HepG2 (cell line): ENCODE measurements around the gene SERINC2. TPM values are rescaled to one million over a fixed set of nuclear protein-coding genes. Genes with fewer than 3 reads are reported as not detected.

Source experiments
- DNMT3B ChIP-seq: conservative IDR thresholded peaks from 2 replicates; pipeline ENCODE4 v1.6.1; 2016; ENCODE audit warnings: missing biosample characterization, control low read depth
- KMT2B ChIP-seq: IDR thresholded peaks from 2 replicates; pipeline ENCODE4 v1.6.1; 2016; ENCODE audit warnings: missing genetic modification reagents, missing compliant biosample characterization
- MAZ ChIP-seq, 2 experiments: sonication (generic) in 1 of 2; formaldehyde crosslinking in 1 of 2; IDR thresholded peaks; 2 replicates each; pipeline versions ENCODE4 v1.5.0 to v1.6.1; 2012 to 2020; ENCODE audit warnings: low read depth in 2 of 2, mild to moderate bottlenecking in 2 of 2, borderline replicate concordance in 1 of 2, improper control_type of control experiment in 1 of 2, low read length in 1 of 2, missing genetic modification reagents in 1 of 2, moderate library complexity in 1 of 2
- MIXL1 ChIP-seq: IDR thresholded peaks from 2 replicates; pipeline ENCODE4 v1.6.1; 2016
- RBM22 ChIP-seq: fragments of 200-400 bp; formaldehyde crosslinking; optimal IDR thresholded peaks from 2 replicates; pipeline ENCODE3; 2017; ENCODE audit warnings: mild to moderate bottlenecking, low read length, moderate library complexity
- RFX1 ChIP-seq: fragments of 450-650 bp; IDR thresholded peaks from 2 replicates; pipeline ENCODE4 v1.6.1; 2017
- SRSF9 ChIP-seq: fragments of 200-400 bp; formaldehyde crosslinking; IDR thresholded peaks from 2 replicates; pipeline ENCODE4 v1.6.1; 2018; ENCODE audit warnings: borderline replicate concordance, mild to moderate bottlenecking, low read depth, low read length; ENCODE audit not compliant: insufficient read depth, poor library complexity, severe bottlenecking
- TCF7L2 ChIP-seq: IDR thresholded peaks from 2 replicates; pipeline ENCODE4 v1.6.1; 2011; ENCODE audit warnings: mild to moderate bottlenecking, low read depth, low read length, moderate library complexity
- TFDP1 ChIP-seq: IDR thresholded peaks from 2 replicates; pipeline ENCODE4 v1.6.1; 2016; ENCODE audit warnings: missing compliant biosample characterization, missing genetic modification reagents, borderline replicate concordance
- ZFYVE20 ChIP-seq: sonication (generic); formaldehyde crosslinking; IDR thresholded peaks from 2 replicates; pipeline ENCODE4 v1.8.0; 2023; ENCODE audit warnings: low read depth, mild to moderate bottlenecking, moderate library complexity, missing genetic modification reagents, borderline replicate concordance
- ZNF512 ChIP-seq: sonication (generic); formaldehyde crosslinking; IDR thresholded peaks from 2 replicates; pipeline ENCODE4 v1.4.0; 2020; ENCODE audit warnings: mild to moderate bottlenecking, missing genetic modification reagents
- ZNF552 ChIP-seq: sonication (generic); formaldehyde crosslinking; IDR thresholded peaks from 2 replicates; pipeline ENCODE4 v1.9.0; 2022; ENCODE audit warnings: missing genetic modification reagents, mild to moderate bottlenecking, borderline replicate concordance
- ZNF800 ChIP-seq: sonication (generic); formaldehyde crosslinking; IDR thresholded peaks from 2 replicates; pipeline ENCODE4 v1.4.0; 2020; ENCODE audit warnings: missing genetic modification reagents
- ZNF841 ChIP-seq: sonication (generic); formaldehyde crosslinking; IDR thresholded peaks from 2 replicates; pipeline ENCODE4 v1.8.1; 2023; ENCODE audit warnings: missing genetic modification reagents, borderline replicate concordance
- ZUFSP ChIP-seq: sonication (generic); formaldehyde crosslinking; IDR thresholded peaks from 2 replicates; pipeline ENCODE4 v1.9.0; 2021; ENCODE audit warnings: missing genetic modification reagents, mild to moderate bottlenecking, borderline replicate concordance
- polyA plus RNA-seq, 8 experiments: library from polyadenylated mRNA; depleted of rRNA in 3 of 8; stranded (reverse) in 7 of 8; unstranded in 1 of 8; fragments of >200 nt; fragmentation: Illumina TruSeq in 4 of 8; extraction: Trizol in 4 of 8; gene quantifications; 2 replicates each; pipeline versions ENCODE4 v1.2.1 to v1.2.3, GENCODE V29; 2011 to 2016; ENCODE audit warnings: low read depth in 4 of 8, missing spikeins in 1 of 8, mixed read lengths in 1 of 8; ENCODE audit not compliant: insufficient read depth in 1 of 8
- total RNA-seq, 5 experiments: library from RNA; depleted of rRNA; stranded (reverse); fragments of >200 nt; fragmentation: Illumina TruSeq; extraction: Trizol; gene quantifications; 2 replicates each; pipeline ENCODE4 v1.2.3, GENCODE V29; 2016; ENCODE audit warnings: low read depth in 1 of 5
- TF ChIP-seq, protein P1 (sequence below): sonication (generic); formaldehyde crosslinking; conservative IDR thresholded peaks from 2 replicates; pipeline ENCODE4 v1.8.0; 2022; ENCODE audit warnings: mild to moderate bottlenecking, moderate library complexity, missing genetic modification reagents
- TF ChIP-seq, protein P2 (sequence below): sonication (generic); formaldehyde crosslinking; IDR thresholded peaks from 2 replicates; pipeline ENCODE4 v1.8.0; 2022; ENCODE audit warnings: low read depth, missing genetic modification reagents

The SERINC2 gene
- total and polyA plus RNA-seq, 2 of the 13 experiments (the other 11 are each of a cell fraction or from before 2014, with no cell fraction given), result 4.8 to 126 TPM

GRCh38 chr1:31373056-31373896 is 39.7 kb upstream of the SERINC2 start, which contains the start of gene FABP3 (continued):
- TF ChIP-seq ZNF512 (CRISPR knock-in tag) (no peak), ZFYVE20 (no peak), RFX1 (no peak), TFDP1 (CRISPR knock-in tag) (peak; percentile 82; the same call in 1 of the 2 replicates), ZNF841 (no peak), SRSF9 (no peak), TCF7L2 (no peak), KMT2B (CRISPR knock-in tag) (no peak), MAZ (IDR thresholded peaks at IDR 0.05; ENCODE audit: borderline replicate concordance, low read depth, low read length) (peak; percentile 94), MAZ (CRISPR knock-in tag; IDR thresholded peaks at IDR 0.05; ENCODE audit: low read depth) (peak; percentile 98), ZNF552 (no peak), ZNF800 (CRISPR knock-in tag) (no peak), MIXL1 (CRISPR knock-in tag) (no peak), DNMT3B (no peak), ZUFSP (CRISPR knock-in tag) (no peak), RBM22 (no peak)
- TF ChIP-seq, protein P1, sequence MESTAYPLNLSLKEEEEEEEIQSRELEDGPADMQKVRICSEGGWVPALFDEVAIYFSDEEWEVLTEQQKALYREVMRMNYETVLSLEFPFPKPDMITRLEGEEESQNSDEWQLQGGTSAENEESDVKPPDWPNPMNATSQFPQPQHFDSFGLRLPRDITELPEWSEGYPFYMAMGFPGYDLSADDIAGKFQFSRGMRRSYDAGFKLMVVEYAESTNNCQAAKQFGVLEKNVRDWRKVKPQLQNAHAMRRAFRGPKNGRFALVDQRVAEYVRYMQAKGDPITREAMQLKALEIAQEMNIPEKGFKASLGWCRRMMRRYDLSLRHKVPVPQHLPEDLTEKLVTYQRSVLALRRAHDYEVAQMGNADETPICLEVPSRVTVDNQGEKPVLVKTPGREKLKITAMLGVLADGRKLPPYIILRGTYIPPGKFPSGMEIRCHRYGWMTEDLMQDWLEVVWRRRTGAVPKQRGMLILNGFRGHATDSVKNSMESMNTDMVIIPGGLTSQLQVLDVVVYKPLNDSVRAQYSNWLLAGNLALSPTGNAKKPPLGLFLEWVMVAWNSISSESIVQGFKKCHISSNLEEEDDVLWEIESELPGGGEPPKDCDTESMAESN (CRISPR knock-in tag), result no peak
- TF ChIP-seq, protein P2, sequence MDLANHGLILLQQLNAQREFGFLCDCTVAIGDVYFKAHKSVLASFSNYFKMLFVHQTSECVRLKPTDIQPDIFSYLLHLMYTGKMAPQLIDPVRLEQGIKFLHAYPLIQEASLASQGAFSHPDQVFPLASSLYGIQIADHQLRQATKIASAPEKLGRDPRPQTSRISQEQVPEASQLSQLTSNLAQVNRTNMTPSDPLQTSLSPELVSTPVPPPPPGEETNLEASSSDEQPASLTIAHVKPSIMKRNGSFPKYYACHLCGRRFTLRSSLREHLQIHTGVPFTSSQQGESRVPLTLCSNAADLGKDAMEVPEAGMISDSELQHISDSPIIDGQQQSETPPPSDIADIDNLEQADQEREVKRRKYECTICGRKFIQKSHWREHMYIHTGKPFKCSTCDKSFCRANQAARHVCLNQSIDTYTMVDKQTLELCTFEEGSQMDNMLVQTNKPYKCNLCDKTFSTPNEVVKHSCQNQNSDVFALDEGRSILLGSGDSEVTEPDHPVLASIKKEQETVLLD (CRISPR knock-in tag), result no peak
